Muscle layer of colon (tissue), 2 donors: Measurements from ENCODE around the gene TM9SF3.

Experiments
- H3K27ac ChIP-seq: one replicate; pipeline ENCODE4 v1.7.0; 2013; ENCODE audit warnings: low read depth, mild to moderate bottlenecking, low read length, moderate library complexity
- H3K27me3 ChIP-seq, 2 donors: one replicate each; pipeline ENCODE4 v1.7.0; 2013; ENCODE audit warnings: low read length in 2 of 2, mild to moderate bottlenecking in 2 of 2; ENCODE audit not compliant: insufficient read depth in 2 of 2, control insufficient read depth in 1 of 2
- H3K36me3 ChIP-seq: one replicate; pipeline ENCODE4 v1.7.0; 2013; ENCODE audit warnings: mild to moderate bottlenecking, low read length; ENCODE audit not compliant: insufficient read depth
- H3K4me1 ChIP-seq: one replicate; pipeline ENCODE4 v1.7.0; 2013; ENCODE audit warnings: mild to moderate bottlenecking, low read length; ENCODE audit not compliant: insufficient read depth
- H3K4me3 ChIP-seq, 2 donors: one replicate each; pipeline ENCODE4 v1.7.0; 2013; ENCODE audit warnings: low read length in 2 of 2, low read depth in 1 of 2, mild to moderate bottlenecking in 1 of 2, moderate library complexity in 1 of 2
- H3K9ac ChIP-seq: one replicate; pipeline ENCODE4 v1.7.0; 2013; ENCODE audit warnings: low read length
- H3K9me3 ChIP-seq: one replicate; pipeline ENCODE4 v1.7.0; 2013; ENCODE audit warnings: mild to moderate bottlenecking, low read length
- donor health status: abdominal sarcoma.
- donor health status: Adenocarcinoma of cecum.

Gene TM9SF3

DNA sequence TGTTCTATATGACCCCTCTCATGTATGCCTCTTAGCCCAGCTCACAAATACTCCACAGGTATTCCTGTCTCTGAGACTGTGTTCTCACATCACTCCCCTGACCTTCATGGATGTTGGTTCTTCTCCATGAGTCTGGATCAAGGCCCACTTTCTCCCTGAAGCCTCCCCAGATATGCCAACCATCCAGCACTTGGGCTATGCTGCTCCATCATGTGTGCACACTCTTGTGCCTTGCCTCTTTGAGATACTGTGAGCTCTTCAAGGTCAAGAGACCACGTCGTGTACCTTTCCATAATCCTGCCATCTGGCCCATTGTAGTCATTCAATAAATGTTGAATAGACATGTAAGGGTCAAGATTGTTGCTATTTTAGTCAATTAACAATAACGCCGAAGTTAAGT lies 30.1 kb upstream of the TM9SF3 start:
- H3K4me1 ChIP-seq, result peaks cover 21% of the 10 kb centered on the region
- H3K4me3 ChIP-seq, result no peak overlapping the region
- H3K36me3 ChIP-seq, result no peaks in the 10 kb centered on the region
- no peaks in the 10 kb centered on the region for H3K27me3 ChIP-seq
- H3K9me3 ChIP-seq, result no peaks in the 10 kb centered on the region
- no peak overlapping the region for H3K9ac ChIP-seq
- H3K27ac ChIP-seq, result no peak overlapping the region

DNA sequence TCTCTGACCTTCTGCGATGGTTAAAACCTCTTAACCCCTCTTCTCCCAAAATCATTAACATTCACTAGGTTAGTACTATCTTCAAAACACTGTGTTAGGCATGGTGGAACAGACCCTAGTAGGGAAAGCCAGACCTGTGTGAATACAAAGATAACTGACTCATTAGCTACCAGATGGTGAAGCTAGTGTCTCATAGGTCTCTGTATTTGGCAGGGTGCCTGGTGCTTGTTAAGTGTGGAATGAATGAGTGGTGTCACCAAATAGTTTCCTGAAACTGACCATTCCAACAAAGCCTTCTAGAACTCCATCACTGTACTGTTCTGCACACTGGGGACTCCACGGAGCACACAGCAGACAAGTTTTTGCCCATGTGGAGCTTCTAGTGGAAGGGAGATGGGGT lies 27.7 kb upstream of the TM9SF3 start:
- no peak overlapping the region for H3K9ac ChIP-seq
- H3K4me3 ChIP-seq, result no peak overlapping the region
- H3K27me3 ChIP-seq, result no peaks in the 10 kb centered on the region
- H3K4me1 ChIP-seq, result peaks cover 11% of the 10 kb centered on the region
- H3K27ac ChIP-seq, result no peak overlapping the region
- no peaks in the 10 kb centered on the region for H3K36me3 ChIP-seq
- H3K9me3 ChIP-seq, result no peaks in the 10 kb centered on the region

DNA sequence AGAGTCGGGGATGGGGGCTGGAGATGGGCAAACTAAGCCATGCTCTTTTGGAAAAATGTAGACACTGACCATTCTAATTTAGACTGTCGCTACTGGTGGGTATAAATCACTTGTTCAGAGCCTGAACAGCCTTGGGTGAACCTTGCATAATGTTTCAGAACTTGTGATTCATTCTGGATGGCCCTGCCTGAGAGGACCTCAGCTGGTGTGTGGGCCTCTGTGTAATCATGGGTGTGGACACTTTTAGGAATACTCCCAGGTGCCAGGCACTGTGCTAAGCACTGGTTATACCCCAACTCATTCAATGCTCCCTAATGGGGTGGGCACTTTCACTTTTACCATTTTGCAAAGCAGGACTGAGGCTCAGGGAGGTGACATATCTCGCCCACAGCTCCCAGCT lies 26.8 kb upstream of the TM9SF3 start:
- Histone ChIP-seq H3K4me3 (no peak overlapping the region), H3K27ac (no peak overlapping the region), H3K36me3 (no peaks in the 10 kb centered on the region), H3K4me1 (peaks cover 4% of the 10 kb centered on the region), H3K27me3 (no peaks in the 10 kb centered on the region), H3K9ac (no peak overlapping the region), H3K9me3 (no peaks in the 10 kb centered on the region)

DNA sequence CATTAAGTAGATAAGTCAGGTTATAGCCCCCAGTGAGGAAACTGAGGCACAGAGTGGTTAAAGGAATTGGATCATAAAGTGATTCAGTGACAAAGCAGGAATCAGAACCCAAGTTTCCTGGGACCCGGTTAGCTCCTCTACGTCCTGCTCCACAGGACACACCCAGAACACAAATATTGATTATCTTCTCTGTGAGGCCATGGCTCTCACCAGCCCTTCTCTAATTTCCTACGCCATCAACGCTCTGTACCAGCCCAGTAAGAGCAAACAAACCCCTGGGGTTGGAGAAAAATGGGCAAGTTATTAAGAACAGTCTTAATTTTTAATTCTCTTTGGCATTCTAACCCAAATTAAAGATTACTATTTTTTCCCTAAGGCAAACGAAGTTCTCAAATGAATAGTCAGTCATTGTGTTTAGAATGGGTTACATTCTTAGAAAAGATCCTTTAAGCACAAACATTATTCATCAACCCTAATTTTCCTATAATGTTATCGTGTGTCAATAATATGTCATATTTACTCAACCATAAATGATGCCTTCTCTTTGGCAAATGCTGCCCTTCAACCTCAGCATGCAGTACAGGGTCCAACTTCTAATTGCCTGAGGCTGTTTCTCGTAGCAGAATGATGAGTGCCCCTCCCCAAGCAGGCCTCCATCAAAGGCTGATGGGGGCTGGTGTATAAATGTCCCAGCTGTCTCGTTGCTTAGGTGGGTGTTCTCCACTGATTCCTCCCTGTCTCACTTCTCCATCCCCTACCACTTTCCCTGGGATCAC lies 25.4 kb upstream of the TM9SF3 start:
- Histone ChIP-seq H3K9ac (no peak overlapping the region), H3K36me3 (no peaks in the 10 kb centered on the region), H3K27me3 (no peaks in the 10 kb centered on the region)

DNA sequence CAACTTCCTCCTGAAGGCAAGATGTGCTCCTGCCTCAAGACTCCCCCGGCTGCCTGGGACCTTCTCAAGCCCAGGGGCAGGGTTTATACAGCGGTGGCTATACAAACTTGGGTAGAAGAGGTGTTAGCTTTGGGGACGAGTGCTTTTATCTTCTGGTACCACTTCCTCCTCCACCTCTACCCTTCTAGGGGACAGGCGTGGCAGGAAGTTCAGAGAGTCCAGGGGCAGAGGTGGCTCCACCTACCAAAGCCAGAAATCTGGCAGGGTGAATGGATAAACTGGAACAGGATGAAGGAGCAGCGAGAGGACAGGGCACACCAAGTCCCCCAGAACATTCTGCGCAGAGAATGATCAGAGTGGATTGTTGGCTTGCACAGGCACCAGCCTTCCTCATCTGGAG lies 24.0 kb upstream of the TM9SF3 start:
- Histone ChIP-seq H3K4me3 (no peak overlapping the region), H3K9ac (no peak overlapping the region), H3K4me1 (no peaks in the 10 kb centered on the region), H3K36me3 (no peaks in the 10 kb centered on the region), H3K9me3 (no peaks in the 10 kb centered on the region), H3K27me3 (no peaks in the 10 kb centered on the region), H3K27ac (no peak overlapping the region)

More for the DNA sequence above, 25.4 kb upstream of the TM9SF3 start:
- Histone ChIP-seq H3K27ac (no peak overlapping the region), H3K4me3 (no peak overlapping the region), H3K4me1 (no peaks in the 10 kb centered on the region), H3K9me3 (no peaks in the 10 kb centered on the region)

DNA sequence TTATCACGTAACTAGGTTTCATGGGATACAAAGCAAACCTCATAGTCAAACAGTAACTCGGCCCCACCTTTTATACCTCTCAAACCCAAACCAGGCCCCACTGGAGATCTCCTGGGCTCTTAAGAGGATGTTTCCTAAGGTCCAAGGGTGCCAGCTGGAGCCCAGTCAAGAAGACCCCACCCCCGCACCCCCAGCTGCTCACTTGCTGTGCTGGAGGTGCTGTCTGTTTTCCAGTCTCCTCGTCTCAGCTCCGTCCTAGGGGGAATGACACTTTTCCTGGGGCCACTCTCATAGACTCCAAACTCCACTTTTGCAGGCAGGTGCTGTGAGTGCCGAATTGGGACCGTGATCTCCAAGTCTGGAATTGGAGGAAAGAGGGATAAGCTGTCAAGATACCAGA lies 22.7 kb upstream of the TM9SF3 start:
- H3K4me3 ChIP-seq, result no peak overlapping the region
- no peaks in the 10 kb centered on the region for H3K27me3 ChIP-seq
- H3K27ac ChIP-seq, result no peak overlapping the region
- no peaks in the 10 kb centered on the region for H3K36me3 ChIP-seq
- no peaks in the 10 kb centered on the region for H3K4me1 ChIP-seq
- no peak overlapping the region for H3K9ac ChIP-seq
- H3K9me3 ChIP-seq, result no peaks in the 10 kb centered on the region

DNA sequence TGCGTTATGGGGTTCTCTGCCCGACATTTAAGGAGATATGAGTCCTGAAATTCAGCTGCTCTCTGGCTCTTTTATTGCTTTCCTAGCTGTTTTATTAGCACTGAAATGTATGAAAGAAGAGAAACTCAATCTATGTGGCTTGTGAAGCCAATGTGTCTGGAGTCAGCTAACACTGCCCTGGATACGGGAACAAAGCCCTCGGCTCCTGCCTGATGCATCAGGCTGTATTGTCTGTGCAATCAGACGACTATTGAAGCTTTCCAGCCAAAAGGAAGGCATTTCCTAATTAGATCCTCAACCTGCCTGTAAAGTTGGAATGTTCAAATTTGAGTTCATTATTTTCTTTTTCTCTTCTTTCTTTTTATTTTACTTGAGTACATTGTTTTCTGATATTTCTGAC lies 22.0 kb upstream of the TM9SF3 start:
- Histone ChIP-seq H3K27ac (no peak overlapping the region), H3K36me3 (no peaks in the 10 kb centered on the region), H3K9ac (no peak overlapping the region)

DNA sequence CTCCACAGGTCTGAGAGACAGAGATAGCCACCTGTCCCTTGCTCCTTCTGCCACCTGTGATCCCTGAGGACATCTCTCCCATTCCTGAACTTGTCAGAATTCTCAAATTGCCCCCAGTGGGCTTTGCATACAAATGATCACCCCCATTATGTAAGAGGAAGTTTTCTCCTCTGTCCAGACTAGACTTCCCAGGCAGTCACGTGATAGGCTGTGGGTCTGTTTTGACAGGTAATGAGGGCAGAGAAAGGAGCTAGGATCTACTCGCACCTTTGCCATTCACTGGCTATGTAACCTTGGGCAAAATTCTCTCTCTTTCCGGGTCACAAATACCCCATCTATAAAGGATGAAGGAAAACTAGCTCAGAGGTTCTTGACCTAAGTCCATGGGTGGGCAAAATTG lies 21.4 kb upstream of the TM9SF3 start:
- no peaks in the 10 kb centered on the region for H3K9me3 ChIP-seq
- no peak overlapping the region for H3K4me3 ChIP-seq
- H3K36me3 ChIP-seq, result no peaks in the 10 kb centered on the region
- no peak overlapping the region for H3K27ac ChIP-seq
- no peak overlapping the region for H3K9ac ChIP-seq
- no peaks in the 10 kb centered on the region for H3K4me1 ChIP-seq
- no peaks in the 10 kb centered on the region for H3K27me3 ChIP-seq

More for the DNA sequence above, 22.0 kb upstream of the TM9SF3 start:
- Histone ChIP-seq H3K4me1 (no peaks in the 10 kb centered on the region), H3K9me3 (no peaks in the 10 kb centered on the region), H3K4me3 (no peak overlapping the region), H3K27me3 (no peaks in the 10 kb centered on the region)

DNA sequence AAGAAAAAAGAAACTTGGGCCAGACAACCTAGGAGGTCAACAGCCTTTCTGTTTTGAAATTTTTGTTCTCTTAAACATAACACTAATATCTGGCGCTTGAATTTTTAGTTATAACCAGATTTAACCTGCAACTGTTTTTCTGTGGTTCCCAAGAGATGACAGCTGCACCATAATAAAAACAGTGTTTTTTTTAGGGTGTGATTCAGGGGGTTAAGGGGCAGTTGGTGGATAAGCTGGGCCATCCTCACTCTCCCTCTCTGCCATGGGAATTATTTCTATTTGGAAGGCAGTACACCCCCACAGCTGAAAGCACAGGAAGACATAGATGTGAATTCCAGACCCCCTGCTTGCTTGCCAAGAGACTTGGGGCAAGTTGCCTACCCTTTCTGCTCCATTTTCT lies 20.1 kb upstream of the TM9SF3 start:
- no peaks in the 10 kb centered on the region for H3K27me3 ChIP-seq
- no peaks in the 10 kb centered on the region for H3K4me1 ChIP-seq
- no peak overlapping the region for H3K27ac ChIP-seq
- H3K9ac ChIP-seq, result no peak overlapping the region
- H3K36me3 ChIP-seq, result no peaks in the 10 kb centered on the region
- H3K4me3 ChIP-seq, result no peak overlapping the region
- no peaks in the 10 kb centered on the region for H3K9me3 ChIP-seq

DNA sequence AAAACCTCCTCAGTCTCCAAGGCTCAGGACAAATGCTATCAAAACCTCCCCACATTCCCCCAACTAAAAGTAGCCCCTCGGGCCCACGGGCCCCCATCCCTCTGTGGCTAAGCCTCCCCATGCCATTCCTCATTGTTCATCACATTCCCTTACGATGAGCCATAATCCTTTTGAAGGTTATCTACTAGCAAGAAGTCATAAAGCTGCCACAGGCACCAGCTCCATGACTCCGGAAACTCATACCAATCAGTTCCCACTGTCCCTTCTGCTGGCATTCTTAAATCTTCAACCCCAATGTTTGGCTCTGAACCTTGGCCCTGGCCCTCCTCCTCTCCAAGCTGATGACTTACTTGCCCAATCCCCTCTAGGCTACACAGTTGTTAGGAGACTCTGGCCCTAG lies 19.4 kb upstream of the TM9SF3 start:
- Histone ChIP-seq H3K4me1 (no peaks in the 10 kb centered on the region), H3K9me3 (no peaks in the 10 kb centered on the region), H3K27ac (no peak overlapping the region), H3K27me3 (no peaks in the 10 kb centered on the region), H3K36me3 (no peaks in the 10 kb centered on the region), H3K4me3 (no peak overlapping the region), H3K9ac (no peak overlapping the region)

DNA sequence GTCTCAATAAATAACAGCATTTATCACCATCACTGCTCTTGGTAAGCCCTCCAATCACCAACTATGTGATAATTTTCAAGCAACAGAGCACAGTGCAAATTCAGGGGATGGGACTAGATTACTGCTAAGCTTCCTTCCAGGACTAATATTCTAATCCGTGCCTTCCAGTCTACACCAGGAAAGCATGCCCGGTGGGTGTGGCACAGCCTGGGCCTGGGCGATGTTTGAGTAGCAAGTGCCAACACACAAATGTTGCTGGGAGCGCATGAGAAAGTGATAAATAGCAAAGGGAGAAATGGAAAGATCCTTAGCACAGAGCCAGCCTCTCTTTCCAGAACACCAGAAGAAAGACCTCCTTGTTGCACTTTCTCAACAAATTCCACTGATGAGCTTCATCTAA lies 13.5 kb upstream of the TM9SF3 start:
- Histone ChIP-seq H3K9me3 (no peaks in the 10 kb centered on the region), H3K27ac (no peak overlapping the region), H3K4me1 (no peaks in the 10 kb centered on the region), H3K9ac (no peak overlapping the region), H3K4me3 (no peak overlapping the region), H3K27me3 (no peaks in the 10 kb centered on the region), H3K36me3 (no peaks in the 10 kb centered on the region)

DNA sequence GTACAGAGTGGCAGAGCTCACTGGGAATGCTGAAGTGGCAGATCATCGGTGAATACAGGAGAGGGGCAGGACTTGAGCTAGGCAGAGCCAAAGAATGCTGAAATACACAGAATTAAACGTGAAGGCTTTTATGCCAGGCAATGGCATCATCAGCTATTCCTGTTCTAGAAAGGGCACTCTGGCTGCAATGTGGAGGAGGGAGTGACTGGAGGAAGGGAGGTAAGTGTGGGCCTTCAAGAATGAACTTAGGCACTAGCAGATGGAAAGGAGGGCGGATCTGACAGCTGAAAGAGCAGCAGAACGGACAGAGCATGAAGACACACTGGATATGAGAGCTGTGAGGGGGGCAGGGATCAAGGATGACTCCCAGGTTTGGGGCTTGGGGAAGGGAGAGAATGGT lies 12.0 kb upstream of the TM9SF3 start:
- Histone ChIP-seq H3K27ac (no peak overlapping the region), H3K36me3 (no peaks in the 10 kb centered on the region), H3K9me3 (no peaks in the 10 kb centered on the region), H3K9ac (no peak overlapping the region), H3K4me3 (no peak overlapping the region), H3K27me3 (no peaks in the 10 kb centered on the region), H3K4me1 (no peaks in the 10 kb centered on the region)
